ENCODE measurements around the gene SOCS4.
"Not testable (repeated sequence)": the region's sequence is repeated elsewhere in the genome, so short reads cannot be mapped to it uniquely, and the experiment has no call there.

Gene SOCS4, protein sequence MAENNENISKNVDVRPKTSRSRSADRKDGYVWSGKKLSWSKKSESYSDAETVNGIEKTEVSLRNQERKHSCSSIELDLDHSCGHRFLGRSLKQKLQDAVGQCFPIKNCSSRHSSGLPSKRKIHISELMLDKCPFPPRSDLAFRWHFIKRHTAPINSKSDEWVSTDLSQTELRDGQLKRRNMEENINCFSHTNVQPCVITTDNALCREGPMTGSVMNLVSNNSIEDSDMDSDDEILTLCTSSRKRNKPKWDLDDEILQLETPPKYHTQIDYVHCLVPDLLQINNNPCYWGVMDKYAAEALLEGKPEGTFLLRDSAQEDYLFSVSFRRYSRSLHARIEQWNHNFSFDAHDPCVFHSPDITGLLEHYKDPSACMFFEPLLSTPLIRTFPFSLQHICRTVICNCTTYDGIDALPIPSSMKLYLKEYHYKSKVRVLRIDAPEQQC

GRCh38 chr14:55026793-55027561 is at the start of gene SOCS4, which contains the start of gene WDHD1:
SOCS4 (plus strand) TSS chr14:55027236; CDS start chr14:55043042, 15,806 bp downstream.
WDHD1 (minus strand) TSS chr14:55027099; CDS start chr14:55026787, 312 bp downstream.
- peaks cover 5% of the 10 kb centered on the region for H3K36me3 Mint-ChIP-seq
- peak within 1 kb of the TSS; percentile 88 for H3K27ac Mint-ChIP-seq
- H3K4me3 Mint-ChIP-seq = peak within 1 kb of the TSS; percentile 93
- ATAC-seq = peak; percentile 97
- H3K27me3 Mint-ChIP-seq = no peaks in the 10 kb centered on the region
- H3K4me1 Mint-ChIP-seq = peaks cover 49% of the 10 kb centered on the region
- no peaks in the 10 kb centered on the region for H3K9me3 Mint-ChIP-seq

DNA sequence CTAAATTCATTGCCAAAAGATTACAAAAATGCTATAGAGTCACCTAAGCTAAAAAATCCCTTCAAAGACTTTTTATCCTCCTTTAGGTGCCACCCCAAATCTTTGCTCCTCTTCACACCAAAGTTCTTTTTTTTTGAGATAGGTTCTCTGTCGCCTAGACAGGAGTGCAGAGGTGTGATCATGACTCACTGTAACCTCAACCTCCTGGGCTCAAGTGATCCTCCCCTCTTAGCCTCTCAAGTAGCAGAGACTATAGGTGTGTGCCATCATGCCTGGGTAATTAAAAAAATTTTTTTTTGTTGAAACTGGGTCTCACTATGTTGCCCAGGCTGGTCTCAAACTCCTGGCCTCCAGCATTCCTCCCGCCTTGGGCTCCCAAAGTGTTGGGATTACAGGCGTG is 48.0 kb upstream of the SOCS4 start:
- no peak overlapping the region for H3K4me3 Mint-ChIP-seq
- no peak overlapping the region for H3K27ac Mint-ChIP-seq
- no peaks in the 10 kb centered on the region for H3K27me3 Mint-ChIP-seq
- H3K36me3 Mint-ChIP-seq = peaks cover 24% of the 10 kb centered on the region
- H3K9me3 Mint-ChIP-seq = no peaks in the 10 kb centered on the region
- ATAC-seq = no peak
- H3K4me1 Mint-ChIP-seq = no peaks in the 10 kb centered on the region

DNA sequence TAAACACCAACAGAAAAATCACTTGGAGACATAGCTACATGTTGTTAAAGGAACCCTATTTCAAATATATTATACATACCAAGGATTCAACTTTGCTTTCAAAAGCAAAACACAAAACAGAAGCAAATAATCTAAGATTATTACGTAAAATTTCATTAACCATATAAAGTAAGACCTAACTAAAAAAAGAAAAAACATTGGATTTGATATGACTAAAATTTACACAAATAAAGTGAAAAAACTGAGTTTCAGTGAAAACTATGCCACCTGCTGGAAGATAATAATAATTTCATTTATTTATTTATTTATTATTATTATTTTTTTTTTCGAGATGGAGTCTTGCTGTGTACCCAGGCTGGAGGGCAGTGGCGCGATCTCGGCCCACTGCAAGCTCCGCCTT is 45.3 kb upstream of the SOCS4 start:
- H3K4me1 Mint-ChIP-seq = no peaks in the 10 kb centered on the region
- no peak overlapping the region for H3K27ac Mint-ChIP-seq
- no peak for ATAC-seq
- no peak overlapping the region for H3K4me3 Mint-ChIP-seq
- peaks cover 41% of the 10 kb centered on the region for H3K36me3 Mint-ChIP-seq
- no peaks in the 10 kb centered on the region for H3K27me3 Mint-ChIP-seq
- H3K9me3 Mint-ChIP-seq = no peaks in the 10 kb centered on the region

- no peak overlapping the region for H3K4me3 Mint-ChIP-seq
- no peaks in the 10 kb centered on the region for H3K9me3 Mint-ChIP-seq
- H3K27me3 Mint-ChIP-seq = no peaks in the 10 kb centered on the region
- H3K4me1 Mint-ChIP-seq = no peaks in the 10 kb centered on the region
- ATAC-seq = no peak
- H3K27ac Mint-ChIP-seq = no peak overlapping the region
- peaks cover 49% of the 10 kb centered on the region for H3K36me3 Mint-ChIP-seq
Observed at GRCh38 chr14:54985156-54985555, 41.9 kb upstream of the SOCS4 start.

DNA sequence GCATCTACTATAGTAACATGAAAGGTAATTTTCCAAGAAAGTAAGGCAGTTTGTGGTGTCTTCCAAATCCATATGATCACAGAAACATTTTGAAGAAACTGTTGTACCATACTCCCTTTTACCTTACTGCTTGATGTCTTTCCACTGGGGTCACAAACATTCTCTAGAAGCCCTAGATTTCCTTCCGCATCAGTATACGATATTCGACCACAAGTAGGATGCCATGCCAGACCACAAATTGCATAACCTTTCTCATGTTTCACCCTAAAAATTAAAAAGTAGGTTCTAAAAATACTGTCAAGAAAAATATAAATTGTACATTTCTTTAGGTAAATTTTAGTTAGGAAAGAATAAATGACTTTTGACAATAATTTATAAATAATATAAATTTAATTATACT is 26.7 kb upstream of the SOCS4 start:
- no peaks in the 10 kb centered on the region for H3K4me1 Mint-ChIP-seq
- ATAC-seq = no peak
- no peak overlapping the region for H3K4me3 Mint-ChIP-seq
- H3K9me3 Mint-ChIP-seq = no peaks in the 10 kb centered on the region
- no peak overlapping the region for H3K27ac Mint-ChIP-seq
- peaks cover 40% of the 10 kb centered on the region for H3K36me3 Mint-ChIP-seq
- no peaks in the 10 kb centered on the region for H3K27me3 Mint-ChIP-seq

- Mint-ChIP-seq H3K4me1 (no peaks in the 10 kb centered on the region), H3K36me3 (peaks cover 31% of the 10 kb centered on the region), H3K9me3 (no peaks in the 10 kb centered on the region), H3K27ac (no peak overlapping the region), H3K27me3 (no peaks in the 10 kb centered on the region), H3K4me3 (no peak overlapping the region)
- ATAC-seq = no peak
Observed at GRCh38 chr14:55005071-55005470, 22.0 kb upstream of the SOCS4 start.

- H3K27ac Mint-ChIP-seq = no peak overlapping the region
- H3K4me3 Mint-ChIP-seq = no peak overlapping the region
- no peaks in the 10 kb centered on the region for H3K9me3 Mint-ChIP-seq
- peaks cover 2% of the 10 kb centered on the region for H3K4me1 Mint-ChIP-seq
- no peaks in the 10 kb centered on the region for H3K27me3 Mint-ChIP-seq
- no peak for ATAC-seq
- peaks cover 20% of the 10 kb centered on the region for H3K36me3 Mint-ChIP-seq
Observed at GRCh38 chr14:55015006-55015405, 12.0 kb upstream of the SOCS4 start.

GRCh38 chr14:55019968-55020554 is 7.0 kb upstream of the SOCS4 start:
- Mint-ChIP-seq H3K27ac (peak overlapping the region; percentile 7), H3K4me1 (peaks cover 14% of the 10 kb centered on the region), H3K4me3 (no peak overlapping the region), H3K27me3 (no peaks in the 10 kb centered on the region), H3K36me3 (peaks cover 11% of the 10 kb centered on the region), H3K9me3 (no peaks in the 10 kb centered on the region)
- ATAC-seq = no peak

DNA sequence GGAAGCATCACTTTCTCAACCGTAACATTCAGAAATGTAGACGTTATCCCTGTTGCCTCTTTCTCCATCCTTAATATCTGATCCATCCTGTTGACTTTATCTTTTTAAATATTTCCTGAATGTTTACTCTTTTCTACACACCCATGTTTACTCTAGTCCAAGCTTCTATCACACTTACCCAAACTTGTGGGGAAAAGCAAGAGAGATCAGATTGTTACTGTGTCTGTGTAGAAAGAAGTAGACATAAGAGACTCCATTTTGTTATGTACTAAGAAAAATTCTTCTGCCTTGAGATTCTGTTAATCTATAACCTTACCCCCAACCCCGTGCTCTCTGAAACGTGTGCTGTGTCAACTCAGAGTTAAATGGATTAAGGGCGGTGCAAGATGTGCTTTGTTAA is 2.7 kb upstream of the SOCS4 start:
- ATAC-seq, H3K9me3 Mint-ChIP-seq, H3K4me3 Mint-ChIP-seq, H3K27me3 Mint-ChIP-seq, H3K27ac Mint-ChIP-seq: not testable (repeated sequence)
- Mint-ChIP-seq H3K4me1 (peaks cover 44% of the 10 kb centered on the region), H3K36me3 (peaks cover 11% of the 10 kb centered on the region)

GRCh38 chr14:55025948-55026347 is 1.1 kb upstream of the SOCS4 start:
- no peak for ATAC-seq
- Mint-ChIP-seq H3K27ac (peak overlapping the region; percentile 88), H3K4me3 (peak overlapping the region; percentile 93), H3K27me3 (no peaks in the 10 kb centered on the region), H3K4me1 (peaks cover 42% of the 10 kb centered on the region), H3K9me3 (no peaks in the 10 kb centered on the region), H3K36me3 (peaks cover 5% of the 10 kb centered on the region)

GRCh38 chr14:55026441-55026792 is 619 bp upstream of the SOCS4 start:
- ATAC-seq = no peak
- peak overlapping the region; percentile 88 for H3K27ac Mint-ChIP-seq
- H3K4me3 Mint-ChIP-seq = peak overlapping the region; percentile 93
- H3K27me3 Mint-ChIP-seq = no peaks in the 10 kb centered on the region
- no peaks in the 10 kb centered on the region for H3K9me3 Mint-ChIP-seq
- H3K36me3 Mint-ChIP-seq = peaks cover 5% of the 10 kb centered on the region
- H3K4me1 Mint-ChIP-seq = peaks cover 47% of the 10 kb centered on the region

GRCh38 chr14:55028066-55028465 is 1.0 kb downstream of the SOCS4 start:
- Mint-ChIP-seq H3K36me3 (peaks cover 5% of the 10 kb centered on the region), H3K27me3 (no peaks in the 10 kb centered on the region), H3K9me3 (no peaks in the 10 kb centered on the region), H3K4me1 (peaks cover 49% of the 10 kb centered on the region), H3K27ac (peak overlapping the region; percentile 88), H3K4me3 (peak overlapping the region; percentile 93)
- no peak for ATAC-seq

- no peak for ATAC-seq
- H3K4me3 Mint-ChIP-seq = peak overlapping the region; percentile 93
- peak overlapping the region; percentile 88 for H3K27ac Mint-ChIP-seq
Observed at GRCh38 chr14:55028476-55028875, 1.4 kb downstream of the SOCS4 start.

DNA sequence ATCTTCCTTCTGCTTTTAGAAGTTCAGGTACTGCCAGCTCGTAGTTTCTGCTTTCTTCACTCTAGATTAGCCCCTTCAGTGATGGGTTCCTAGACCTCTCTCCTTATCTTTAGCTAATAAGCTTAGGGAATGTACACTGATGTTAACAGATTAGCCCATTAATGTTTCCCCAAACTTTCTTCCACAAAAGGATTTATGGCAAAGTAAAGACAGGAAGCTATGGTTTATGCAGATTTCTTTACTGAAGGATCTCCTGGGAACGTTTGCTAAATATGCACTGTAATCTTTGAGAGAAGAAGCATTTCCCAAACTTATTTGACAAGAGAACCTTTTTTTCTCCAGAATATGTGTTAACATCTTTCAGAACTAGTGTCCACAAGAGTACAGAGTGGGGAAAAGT is 4.2 kb downstream of the SOCS4 start:
- Mint-ChIP-seq H3K4me3 (no peak overlapping the region), H3K27me3 (no peaks in the 10 kb centered on the region), H3K27ac (peak overlapping the region; percentile 30), H3K4me1 (peaks cover 34% of the 10 kb centered on the region), H3K36me3 (peaks cover 6% of the 10 kb centered on the region), H3K9me3 (no peaks in the 10 kb centered on the region)
- ATAC-seq = no peak

More at GRCh38 chr14:55028476-55028875, 1.4 kb downstream of the SOCS4 start:
- H3K4me1 Mint-ChIP-seq = peaks cover 49% of the 10 kb centered on the region
- peaks cover 5% of the 10 kb centered on the region for H3K36me3 Mint-ChIP-seq
- H3K27me3 Mint-ChIP-seq = no peaks in the 10 kb centered on the region
- no peaks in the 10 kb centered on the region for H3K9me3 Mint-ChIP-seq

DNA sequence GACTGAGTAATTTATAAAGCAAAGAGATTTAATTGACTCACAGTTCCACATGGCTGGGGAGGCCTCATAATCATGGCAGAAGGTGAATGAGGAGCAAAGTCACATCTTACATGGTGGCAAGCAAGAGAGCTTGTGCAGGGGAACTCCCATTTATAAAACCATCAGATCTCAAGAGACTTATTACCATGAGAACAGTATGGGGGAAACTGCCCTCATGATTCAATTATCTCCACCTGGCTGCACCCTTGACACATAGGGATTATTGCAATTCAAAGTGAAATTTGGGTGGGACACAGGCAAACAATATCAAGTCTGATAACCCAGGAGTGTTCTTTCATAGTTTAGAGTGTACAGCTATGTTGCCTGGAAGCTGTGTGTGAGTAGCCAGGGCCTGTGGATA is 11.0 kb downstream of the SOCS4 start:
- not testable (repeated sequence) for H3K27me3 Mint-ChIP-seq, H3K27ac Mint-ChIP-seq, H3K9me3 Mint-ChIP-seq, H3K4me1 Mint-ChIP-seq, H3K4me3 Mint-ChIP-seq, ATAC-seq
- H3K36me3 Mint-ChIP-seq = peaks cover 38% of the 10 kb centered on the region
